Hepatic stellate cell (primary cell): ENCODE measurements around the gene SERTAD2.

Experiments
- DNase-seq: peaks from one replicate; pipeline ENCODE4 v3.0.0; 2011; ENCODE audit warnings: low spot score

The SERTAD2 gene

DNA sequence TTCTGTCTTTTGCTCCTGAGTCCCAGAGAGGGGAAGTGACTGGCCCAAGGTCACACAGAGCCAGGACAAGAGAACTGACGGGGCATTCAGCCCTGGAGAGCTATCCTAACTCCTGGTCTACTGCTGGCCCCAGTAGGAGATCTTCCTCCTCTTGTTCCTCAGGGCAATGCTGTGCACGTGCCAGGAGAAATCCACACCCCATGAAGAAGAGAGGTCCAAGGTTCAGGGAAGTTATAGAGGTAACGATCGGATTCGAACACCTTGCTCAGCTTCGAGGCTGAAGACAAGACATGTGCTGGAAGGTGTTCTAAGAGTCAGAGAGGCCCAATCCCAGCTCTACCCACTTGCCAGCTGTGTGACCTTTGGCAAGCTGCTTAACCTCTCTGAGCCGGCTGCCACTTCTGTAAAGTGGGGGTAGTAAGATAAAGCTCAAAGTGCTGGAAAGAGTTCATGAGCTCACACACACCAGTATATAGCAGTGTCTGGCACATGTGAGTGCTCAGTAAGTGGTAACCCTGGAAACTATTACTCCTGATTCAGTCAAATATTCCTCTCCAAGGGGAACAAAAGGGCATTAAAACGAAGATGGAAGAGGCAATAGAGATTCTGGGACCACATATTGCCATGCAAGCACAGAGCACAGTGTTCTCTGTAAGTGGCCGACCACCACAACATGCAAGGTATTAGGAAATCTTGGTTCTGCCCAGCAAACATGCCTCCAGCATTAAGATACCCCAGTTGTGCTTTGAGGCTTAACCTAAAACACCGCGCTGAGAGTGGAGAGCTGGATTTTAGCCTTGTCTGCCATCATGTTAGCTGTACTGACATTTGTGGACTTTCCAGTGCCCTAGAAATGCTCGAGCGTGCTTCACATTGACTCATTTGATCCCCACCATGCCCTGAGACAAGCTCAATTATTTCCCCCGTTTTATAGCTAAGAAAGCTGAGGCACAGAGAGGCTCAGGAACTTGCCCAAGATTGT is 25.6 kb downstream of the SERTAD2 start:
- no peak for DNase-seq

DNA sequence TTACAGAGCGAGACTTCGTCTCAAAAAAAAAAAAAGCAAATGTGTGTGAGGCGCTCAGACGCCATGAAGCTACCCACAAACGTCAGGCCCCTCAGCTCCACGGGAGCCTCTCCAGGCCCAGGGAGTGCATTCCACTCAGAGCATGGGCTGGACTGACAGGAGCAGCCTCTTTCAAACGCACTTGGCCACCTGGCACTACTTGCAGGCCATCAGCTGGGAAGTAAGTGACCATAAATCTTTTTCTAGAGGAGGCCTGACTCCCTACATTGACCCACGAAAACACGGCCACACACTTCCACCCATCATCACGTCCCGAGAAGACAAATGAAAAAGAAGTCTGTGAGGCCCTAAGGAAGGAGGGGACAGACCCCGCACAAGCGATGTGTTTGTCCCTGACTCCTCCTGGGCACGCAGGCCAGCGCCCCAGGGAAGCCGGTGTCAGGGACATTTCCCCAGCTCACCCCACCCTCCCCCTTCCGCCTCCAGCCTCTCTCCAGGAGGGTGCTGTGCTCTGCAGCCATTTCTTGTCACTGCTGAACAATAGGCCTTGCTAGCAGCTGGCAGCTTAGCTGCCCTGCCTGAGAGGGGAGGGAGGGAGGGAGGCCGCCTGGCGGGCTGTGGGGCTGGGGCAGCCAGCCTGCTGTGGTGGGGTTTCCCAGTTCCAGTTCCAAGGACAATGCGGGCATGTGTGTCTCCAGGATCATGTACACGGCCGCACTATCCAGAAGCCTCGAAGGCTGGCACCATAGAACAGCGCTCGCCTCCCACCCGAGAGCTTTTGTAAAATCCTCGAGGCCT is 26.6 kb downstream of the SERTAD2 start:
- DNase-seq = no peak

DNA sequence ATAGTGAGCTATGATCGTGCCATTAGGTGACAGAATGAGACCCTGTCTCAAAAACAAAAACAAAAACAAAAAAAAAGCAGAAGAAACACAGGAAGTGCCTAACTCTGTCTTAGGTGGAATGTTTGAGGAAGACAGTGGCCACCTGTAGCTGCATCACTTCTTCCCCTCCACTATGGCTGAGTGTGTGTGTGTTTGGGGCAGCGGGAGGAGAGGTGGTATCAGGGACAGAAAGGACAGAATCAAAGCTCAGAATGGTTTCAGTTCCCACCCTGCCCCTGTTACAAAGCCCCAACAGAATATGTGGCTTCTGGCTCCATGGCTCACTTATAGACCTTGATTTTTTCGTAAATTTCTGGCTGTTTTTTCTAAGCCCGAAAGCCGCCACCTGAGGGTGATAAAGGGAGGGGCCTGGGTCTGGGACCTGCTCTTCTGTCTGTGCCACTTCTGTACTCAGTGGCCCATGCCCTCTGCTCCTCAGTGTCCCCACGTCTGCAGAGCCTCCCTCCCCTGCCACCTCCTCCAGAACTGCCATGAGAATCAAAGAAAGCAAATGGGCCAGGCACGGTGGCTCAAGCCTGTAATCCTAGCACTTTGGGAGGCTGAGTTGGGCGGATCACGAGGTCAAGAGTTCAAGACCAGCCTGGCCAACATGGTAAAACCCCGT is 27.4 kb downstream of the SERTAD2 start:
- DNase-seq = no peak

DNA sequence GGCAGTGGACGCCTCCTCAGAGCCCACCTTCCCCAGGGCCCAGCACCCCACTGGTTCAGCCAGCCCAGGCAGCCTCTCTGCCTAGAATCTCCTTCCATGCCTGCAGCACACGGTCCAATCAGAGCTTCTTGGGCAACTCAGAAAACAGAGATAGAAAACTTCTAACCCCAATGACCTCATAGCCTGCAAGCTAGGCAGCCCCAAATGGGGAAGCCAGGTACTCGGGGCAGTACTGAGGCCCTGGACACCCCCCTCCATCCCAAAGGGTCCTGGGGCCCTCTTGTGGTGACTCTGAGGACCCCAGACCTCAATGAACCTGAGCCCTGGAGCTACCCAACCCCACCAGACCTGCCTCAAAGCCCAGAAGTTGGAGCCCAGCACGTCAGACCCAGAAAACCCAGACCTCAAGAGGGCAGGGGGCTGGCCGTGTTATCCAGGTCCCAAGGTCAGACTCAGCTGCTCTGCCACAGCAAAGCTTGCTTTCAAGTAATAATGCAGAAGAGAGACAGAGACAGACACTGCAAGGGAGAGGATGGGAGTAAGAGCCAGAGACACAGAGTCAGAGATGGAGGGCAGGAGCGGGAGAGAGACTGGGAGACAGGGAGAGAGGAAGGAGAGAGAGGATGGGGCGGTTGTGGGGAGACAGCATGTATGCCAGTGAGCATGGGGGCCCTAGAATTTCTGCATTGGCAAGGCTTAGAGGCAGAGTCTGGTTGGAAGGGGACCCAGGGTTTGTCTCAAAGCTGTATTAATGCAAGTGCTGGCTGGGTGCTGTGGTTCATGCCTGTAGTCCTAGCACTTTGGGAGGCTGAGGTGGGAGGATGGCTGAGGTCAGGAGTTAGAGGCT is 28.2 kb downstream of the SERTAD2 start:
- DNase-seq = no peak

DNA sequence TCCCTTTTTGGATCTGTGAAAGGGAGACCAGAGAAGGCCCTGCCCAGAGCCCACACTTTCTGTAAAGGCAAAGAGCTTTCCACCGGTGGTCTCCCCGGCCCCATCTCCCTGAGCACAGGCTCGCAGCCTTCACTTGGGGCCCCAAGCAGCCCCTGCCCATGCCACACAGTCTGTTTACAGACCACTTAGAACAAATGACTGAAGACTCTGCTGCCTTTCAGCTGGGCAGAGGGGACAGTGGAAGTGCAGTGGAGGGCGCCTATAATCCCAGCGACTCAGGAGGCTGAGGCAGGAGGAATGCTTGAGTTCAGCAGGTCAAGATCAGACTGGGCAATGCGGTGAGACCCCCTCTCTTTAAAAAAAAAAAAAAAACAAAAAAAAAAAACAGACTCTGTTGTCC is 28.9 kb downstream of the SERTAD2 start:
- no peak for DNase-seq

DNA sequence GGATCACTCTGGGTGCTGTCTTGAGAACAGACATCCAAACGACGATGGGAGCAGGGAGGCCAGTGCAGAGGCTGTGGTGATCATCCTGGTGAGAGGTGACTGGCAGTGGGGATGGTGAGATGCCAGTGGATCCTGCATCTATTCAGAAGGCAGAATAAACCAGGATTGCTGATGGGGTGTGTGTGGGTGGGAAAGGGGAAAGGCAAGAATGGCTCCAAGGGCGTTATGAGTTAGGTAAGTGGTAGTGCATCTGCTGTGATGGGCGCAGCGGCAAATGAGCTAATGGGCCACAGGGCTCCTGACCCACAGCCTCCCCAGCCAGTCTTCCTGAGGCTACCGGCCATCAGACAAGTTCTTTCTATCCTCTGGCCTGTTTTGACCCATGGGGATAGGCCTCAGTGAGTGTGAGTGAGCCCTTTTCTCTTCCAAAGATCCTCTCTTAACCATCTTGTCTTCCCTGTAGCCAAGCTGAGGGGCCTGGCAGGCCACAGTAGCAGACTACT is 29.6 kb downstream of the SERTAD2 start:
- no peak for DNase-seq

DNA sequence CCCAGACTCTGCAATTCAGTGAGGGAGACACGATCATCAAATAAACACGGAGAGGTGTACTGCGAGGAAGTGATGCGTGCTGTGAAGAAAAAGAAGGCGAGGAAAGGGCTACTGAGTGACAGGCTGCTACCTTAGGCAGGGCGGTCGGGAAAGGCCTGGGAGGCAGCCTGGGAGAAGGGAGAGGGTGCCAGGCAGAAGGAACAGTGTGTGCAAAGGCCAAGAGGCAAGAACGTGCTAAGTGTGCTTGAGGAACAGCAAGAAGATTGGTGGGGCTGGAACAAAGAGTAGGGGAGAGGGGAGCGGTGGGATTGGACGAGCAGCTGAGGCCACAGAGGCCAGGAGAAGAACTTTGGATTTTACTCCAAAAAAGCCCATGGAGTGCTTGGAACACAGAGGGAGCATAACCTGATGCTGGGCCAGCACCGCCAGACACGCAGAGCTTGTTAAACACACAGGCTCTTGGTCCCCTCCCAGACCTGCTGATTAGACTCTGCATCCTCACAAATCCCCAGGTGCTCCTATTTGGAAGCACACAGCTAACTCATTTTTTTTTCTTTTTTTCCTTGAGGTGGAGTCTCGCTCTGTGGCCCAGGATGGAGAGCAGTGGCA is 30.4 kb downstream of the SERTAD2 start:
- DNase-seq = no peak

DNA sequence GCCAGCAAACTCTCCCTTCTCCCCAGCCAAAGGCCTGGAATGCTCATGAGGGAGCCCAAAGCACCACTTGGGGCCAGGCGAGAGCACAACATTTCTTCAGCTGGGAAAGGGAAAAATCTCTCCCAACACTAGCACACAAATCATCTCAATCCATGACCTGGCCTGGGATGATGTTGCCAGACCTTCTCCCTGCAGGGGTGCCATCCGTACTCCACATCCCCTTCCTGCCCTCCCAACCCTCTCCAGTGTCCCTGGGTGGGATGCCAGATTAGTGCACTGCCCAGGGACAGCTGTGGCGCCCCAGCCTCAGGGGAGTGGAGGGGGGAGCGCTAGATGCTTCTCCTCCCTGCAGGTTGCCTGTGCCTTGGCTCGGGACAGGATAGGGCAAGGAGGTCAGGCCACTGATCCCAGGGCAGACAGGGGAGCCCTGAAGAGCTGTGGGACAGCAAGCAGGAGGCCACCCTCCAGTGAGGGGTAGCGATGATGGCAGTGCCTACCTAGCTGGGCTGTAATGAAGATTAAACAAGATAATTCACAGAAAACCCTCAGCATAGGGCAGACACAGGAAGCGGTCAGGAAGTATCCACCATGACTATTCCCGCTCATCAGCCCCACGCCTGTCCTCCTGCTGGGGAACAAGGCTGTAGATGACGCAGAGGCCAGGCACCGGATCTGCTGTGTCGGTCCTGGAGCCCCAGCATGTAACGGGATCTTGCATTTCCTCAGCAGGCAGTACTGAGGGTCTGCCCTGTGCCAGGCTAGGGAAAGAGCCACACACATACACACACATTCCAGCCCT is 31.1 kb downstream of the SERTAD2 start:
- DNase-seq = no peak

DNA sequence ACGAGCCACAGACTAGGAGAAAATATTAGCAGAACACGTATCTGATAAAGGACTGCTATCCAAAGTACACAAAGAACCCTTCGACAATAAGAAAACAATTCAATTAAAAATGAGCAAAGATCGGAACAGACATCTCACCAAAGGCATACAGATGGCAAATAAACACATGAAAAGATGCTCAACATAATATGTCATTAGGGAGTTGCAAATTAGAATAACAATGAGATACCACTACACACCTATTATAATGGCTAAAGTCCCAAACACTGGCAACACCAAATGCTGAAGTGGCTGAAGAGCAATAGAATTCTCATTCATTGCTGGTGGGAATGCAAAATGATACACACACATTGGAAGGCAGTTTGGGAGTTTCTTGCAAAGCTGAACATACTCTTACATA is 33.1 kb downstream of the SERTAD2 start:
- DNase-seq = no peak

DNA sequence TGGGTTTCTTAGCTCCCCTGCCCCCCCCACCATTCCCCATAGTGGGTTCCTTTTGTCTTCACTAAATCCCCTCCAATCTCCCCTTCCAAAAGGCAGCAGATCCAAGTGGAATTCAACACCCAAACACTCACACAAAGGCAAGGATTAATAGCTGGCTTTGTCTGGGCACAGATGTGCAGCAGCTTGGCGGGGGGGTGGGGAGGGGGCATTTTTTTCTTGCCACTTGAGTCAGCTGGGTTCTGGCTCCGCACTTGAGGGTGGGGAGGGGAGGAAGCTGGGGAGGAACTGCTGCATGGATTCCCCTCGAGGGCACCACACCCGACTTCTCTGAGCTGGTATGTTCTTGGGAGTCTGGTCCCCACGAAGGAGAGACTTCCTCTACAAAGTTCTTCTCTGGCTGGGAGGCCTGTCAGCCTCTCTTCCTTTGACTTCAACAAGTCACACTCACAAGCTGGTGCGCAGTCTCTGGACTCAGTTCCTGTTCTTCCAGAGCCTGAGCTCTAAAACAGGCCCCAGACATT is 36.0 kb downstream of the SERTAD2 start:
- DNase-seq = no peak

DNA sequence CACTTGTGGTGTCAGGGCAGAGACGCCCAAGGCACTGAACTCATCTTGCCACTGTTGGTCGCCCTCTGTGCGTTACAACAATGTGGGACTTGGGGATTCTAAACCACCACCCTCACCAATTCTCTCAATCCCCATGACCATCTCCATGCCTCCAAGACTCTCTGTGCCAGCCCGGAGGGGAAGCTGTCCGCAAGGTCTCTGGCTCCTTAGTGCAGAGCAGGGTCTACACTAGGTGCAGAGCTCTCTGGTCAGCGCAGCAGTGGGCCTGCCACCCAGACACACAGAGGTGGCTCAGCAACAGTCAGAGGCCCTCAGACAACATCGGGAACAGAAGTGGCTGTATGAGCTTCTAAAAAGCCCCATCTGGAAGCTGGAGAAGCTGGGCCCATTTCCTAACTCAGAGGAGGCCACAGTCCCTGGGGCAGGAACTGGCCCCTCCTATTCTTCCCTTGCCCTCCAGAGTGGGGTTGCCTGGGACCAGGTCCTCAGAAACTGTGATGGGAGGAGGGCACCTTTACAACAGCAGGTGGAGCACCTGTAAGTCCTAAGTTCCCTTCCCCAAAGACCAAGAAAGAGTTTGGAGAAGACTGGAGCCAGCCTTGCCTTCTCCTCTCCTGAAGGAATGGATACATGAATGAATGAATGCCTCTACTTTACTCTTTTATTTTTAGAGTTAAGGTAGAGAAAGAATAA is 37.7 kb downstream of the SERTAD2 start:
- no peak for DNase-seq

DNA sequence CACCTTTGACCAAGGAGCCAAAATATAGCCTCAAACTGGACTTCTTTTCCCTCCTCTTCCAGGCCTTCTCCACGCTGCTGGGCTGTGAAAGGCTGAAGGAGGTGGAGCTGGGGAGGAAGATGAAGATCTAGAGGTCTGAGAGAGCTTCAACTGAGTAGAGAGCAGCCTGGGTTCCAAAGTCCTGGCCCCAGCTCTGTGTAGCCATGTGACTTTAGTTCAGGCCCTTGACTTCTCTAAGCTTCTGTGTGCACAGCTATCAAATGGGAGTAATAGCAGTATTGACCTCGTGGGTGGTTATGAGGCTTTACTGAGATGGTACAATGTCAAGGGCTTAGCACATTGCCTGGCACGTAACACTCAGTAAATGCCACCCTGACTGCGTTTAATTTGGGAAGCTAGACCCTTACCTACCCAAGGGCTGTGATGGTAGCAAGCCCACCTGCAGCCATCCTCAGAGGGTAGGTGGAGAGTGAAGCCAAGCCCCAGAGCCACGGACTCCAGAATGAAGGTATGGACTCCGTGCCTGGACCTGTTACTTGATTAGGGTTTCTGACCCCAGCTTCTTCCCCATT is 38.4 kb downstream of the SERTAD2 start:
- no peak for DNase-seq

DNA sequence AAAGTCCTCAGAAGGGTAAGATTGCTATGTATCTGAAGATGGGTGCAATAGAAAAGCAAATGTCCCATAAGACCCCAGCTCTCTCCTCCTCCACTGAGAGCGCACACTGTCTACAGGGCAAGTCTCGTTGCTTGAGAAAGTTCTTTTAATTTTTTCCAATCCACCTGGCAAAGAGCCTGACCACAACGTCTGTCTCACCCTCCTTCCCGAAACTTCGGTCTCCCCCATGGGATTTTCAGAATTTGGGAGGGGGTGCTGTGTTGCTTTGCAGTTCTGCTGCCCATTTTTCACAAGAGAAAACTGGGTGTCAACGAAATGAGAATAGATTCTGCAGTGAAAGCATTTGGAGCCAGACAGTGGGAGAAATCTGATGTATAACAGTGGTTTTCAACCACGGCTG is 40.4 kb downstream of the SERTAD2 start:
- DNase-seq = no peak

DNA sequence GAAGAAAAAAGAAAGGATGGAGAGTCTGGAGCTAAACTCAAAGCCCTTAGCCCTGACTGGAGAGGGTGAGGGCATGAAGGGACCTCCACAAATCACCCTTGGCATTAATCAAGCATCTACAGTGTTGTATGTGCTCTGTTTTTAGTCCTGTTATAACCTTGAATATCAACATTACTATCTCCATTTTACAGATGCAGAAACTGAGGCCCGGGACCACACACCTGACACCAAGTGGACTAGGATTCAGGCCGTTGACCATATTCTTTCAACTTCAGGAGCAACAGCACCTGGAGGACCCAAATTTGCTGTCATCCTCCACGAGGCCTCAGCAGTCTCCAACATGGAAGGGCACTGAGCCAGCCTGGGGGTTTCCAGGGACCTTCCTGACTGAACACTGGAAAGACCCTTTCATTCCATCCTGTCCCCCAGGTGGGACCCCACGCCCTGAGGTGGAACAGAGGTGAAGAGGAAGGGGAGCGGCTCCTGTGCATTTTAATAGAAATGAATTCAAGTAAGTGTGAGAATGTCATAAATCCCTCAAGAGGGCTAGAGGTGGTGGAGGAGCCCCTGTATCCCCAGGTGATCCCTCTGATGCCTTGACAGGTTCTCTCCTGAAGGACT is 41.0 kb downstream of the SERTAD2 start:
- DNase-seq = no peak

DNA sequence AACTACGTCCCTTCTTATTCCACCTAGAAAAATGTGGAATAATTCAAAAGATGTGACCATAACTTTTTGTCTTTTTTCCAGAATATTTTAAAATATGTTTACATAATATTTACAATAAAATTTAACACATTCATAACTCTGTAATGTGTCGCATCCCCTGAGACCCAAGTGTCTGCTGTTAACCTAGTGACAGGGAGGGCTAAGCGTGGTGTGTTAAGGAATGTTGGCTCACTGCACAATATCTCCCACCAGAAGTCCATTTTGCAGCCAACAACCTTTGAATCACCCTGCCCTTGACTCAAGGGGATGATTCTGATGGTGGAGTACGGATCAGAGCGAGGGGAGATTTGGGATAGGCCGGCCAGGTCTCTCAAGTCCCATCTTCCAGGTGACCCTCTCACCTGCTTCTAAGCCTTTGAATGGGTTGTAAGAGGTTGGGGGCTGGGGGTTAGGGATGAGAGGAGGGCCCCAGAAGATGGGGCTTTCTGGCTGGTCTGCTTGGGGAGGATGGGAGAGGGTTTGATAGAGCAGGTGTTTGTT is 43.3 kb downstream of the SERTAD2 start:
- no peak for DNase-seq

DNA sequence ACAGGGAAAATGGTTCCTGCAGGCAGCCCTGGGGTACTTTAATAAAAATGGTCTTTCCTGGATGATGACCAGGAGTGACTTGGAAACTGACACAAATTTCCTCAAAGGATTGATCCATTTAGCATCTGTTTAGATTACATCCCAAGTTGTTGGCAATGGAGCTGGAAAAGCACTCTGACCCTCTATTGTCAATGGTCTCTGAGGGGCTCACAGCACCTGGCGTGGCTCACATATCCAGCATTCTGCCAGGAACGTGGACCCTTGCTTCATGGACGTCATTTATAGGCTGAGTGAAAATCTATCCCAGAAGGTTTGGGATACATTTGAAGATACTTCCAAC is 43.8 kb downstream of the SERTAD2 start:
- no peak for DNase-seq

DNA sequence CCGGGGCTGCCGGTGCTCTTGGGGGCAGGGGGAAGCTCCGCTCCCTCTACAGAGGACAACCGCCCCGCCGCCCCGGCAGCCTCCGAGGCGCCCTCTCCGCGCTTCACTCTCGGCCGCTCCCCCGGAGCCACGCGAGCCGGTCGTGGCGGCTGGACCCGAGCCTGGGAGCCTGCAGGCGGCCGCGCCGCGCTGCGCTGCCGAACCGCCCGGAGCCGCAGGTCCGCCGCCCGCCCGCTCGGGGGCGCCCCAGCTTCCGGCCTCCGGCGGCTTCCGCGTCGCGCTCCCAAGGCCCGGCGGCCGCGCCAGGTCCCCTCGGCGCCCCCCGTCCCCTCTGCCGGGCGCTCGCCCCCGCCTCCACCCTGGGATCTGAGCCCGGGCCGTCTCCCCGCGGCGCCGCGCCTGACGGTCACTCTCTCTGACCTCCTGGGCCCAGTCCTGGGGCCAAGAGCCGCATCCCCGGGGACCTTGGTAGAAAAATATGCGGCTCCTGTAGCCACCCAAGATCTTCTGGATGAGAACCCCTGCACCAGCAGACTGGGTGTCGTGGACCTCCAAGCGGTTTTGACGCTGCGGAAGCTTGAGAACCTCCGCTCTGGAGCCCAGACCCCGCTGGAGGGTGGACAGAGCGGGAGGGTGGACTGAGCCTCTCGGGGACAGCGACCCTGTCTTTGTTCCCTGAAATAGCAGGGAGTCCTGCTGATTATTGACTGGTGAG is 44.3 kb downstream of the SERTAD2 start:
- peak; percentile 81 for DNase-seq

DNA sequence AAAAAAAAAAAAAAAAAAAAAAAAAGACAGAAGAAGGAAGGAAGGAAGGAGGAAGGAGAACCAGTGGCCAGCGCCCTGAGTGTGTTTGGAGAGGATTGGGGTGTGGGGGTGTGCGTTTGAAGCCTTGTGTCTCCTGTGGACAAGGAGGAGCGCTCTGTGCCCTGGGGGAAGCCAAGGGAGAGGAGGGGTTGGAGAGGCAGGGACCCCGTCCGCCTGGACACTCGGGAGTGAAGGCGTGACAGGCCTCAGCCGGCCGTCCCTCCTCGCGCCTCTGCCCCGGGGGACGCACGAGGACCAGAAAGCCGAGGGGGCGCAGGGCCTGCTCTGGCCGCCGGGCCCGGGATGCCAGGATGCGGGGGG is 44.9 kb downstream of the SERTAD2 start:
- DNase-seq = no peak
